K562 (cell line): ENCODE results near the gene DTL. TPM values are rescaled to one million over a fixed set of nuclear protein-coding genes. Genes with fewer than 3 reads are reported as not detected.

ENCODE experiments used
- ATF1 ChIP-seq, 2 experiments: fragments of 450-650 bp in 1 of 2; IDR thresholded peaks; 2 replicates each; pipeline ENCODE4 v1.6.1; 2016; ENCODE audit warnings: missing compliant biosample characterization in 1 of 2, missing genetic modification characterization in 1 of 2
- ATF3 ChIP-seq, 2 experiments: fragments of 450-650 bp in 1 of 2; sonication (generic) in 1 of 2; formaldehyde crosslinking in 1 of 2; IDR thresholded peaks in 1 of 2; conservative IDR thresholded peaks in 1 of 2; 2 replicates each; pipeline versions ENCODE4 v1.6.1 to v1.8.1; 2016 to 2023; ENCODE audit warnings: mild to moderate bottlenecking in 2 of 2, moderate library complexity in 2 of 2, inconsistent platforms in 1 of 2, missing genetic modification reagents in 1 of 2
- BHLHE40 ChIP-seq: IDR thresholded peaks from 2 replicates; pipeline ENCODE4 v1.6.1; 2011; ENCODE audit warnings: low read length, improper control_type of control experiment
- CREM ChIP-seq: IDR thresholded peaks from 2 replicates; pipeline ENCODE4 v1.6.1; 2014; ENCODE audit warnings: antibody characterized with exemption, low read depth
- CXXC5 ChIP-seq: fragments of 250-450 bp; sonication (Bioruptor Pico); IDR thresholded peaks from 2 replicates; pipeline ENCODE4 v1.8.0; 2022; ENCODE audit warnings: inconsistent platforms, mild to moderate bottlenecking, moderate library complexity
- EP300 ChIP-seq: IDR thresholded peaks from 2 replicates; pipeline ENCODE4 v1.6.1; 2012; ENCODE audit warnings: low read length, improper control_type of control experiment
- FOXM1 ChIP-seq, 2 experiments: fragments of 450-650 bp in 1 of 2; sonication (generic) in 1 of 2; formaldehyde crosslinking in 1 of 2; IDR thresholded peaks; 2 replicates each; pipeline versions ENCODE4 v1.6.1 to v1.9.0; 2017 to 2022; ENCODE audit warnings: low read depth in 2 of 2, mild to moderate bottlenecking in 2 of 2, missing genetic modification reagents in 1 of 2, moderate library complexity in 1 of 2
- GATAD2A ChIP-seq: fragments of 450-650 bp; IDR thresholded peaks from 2 replicates; pipeline ENCODE4 v1.6.1; 2017
- HOXB6 ChIP-seq: fragments of 250-450 bp; sonication (Bioruptor Pico); IDR thresholded peaks from 2 replicates; pipeline ENCODE4 v1.5.1; 2022; ENCODE audit warnings: mild to moderate bottlenecking, borderline replicate concordance
- KLF1 ChIP-seq: fragments of 450-650 bp; IDR thresholded peaks from 2 replicates; pipeline ENCODE4 v1.6.1; 2016; ENCODE audit warnings: missing genetic modification characterization, missing compliant biosample characterization
- MAFF ChIP-seq: IDR thresholded peaks from 2 replicates; pipeline ENCODE4 v1.6.1; 2012; ENCODE audit warnings: low read length, improper control_type of control experiment
- MYNN ChIP-seq, 2 experiments: sonication (generic); formaldehyde crosslinking in 1 of 2; IDR thresholded peaks; 2 replicates each; pipeline versions ENCODE4 v1.5.0 to v1.6.1; 2016 to 2020; ENCODE audit warnings: antibody characterized with exemption in 1 of 2, missing genetic modification reagents in 1 of 2
- NFIC ChIP-seq: fragments of 450-650 bp; IDR thresholded peaks from 2 replicates; pipeline ENCODE4 v1.6.1; 2017; ENCODE audit warnings: mild to moderate bottlenecking, inconsistent platforms
- PML ChIP-seq: IDR thresholded peaks from 2 replicates; pipeline ENCODE4 v1.6.1; 2012; ENCODE audit warnings: low read length, inconsistent platforms
- PRMT5 ChIP-seq: sonication (generic); formaldehyde crosslinking; IDR thresholded peaks from 2 replicates; pipeline ENCODE4 v1.5.0; 2020; ENCODE audit warnings: missing genetic modification reagents
- RB1 ChIP-seq: fragments of 450-650 bp; IDR thresholded peaks from 2 replicates; pipeline ENCODE4 v1.6.1; 2017; ENCODE audit warnings: low read depth, mild to moderate bottlenecking
- ZNF239 ChIP-seq: fragments of 250-450 bp; sonication (Bioruptor Pico); IDR thresholded peaks from 2 replicates; pipeline ENCODE4 v1.4.0; 2020; ENCODE audit warnings: mild to moderate bottlenecking
- polyA plus RNA-seq, 8 experiments: library from polyadenylated mRNA; depleted of rRNA in 4 of 8; stranded (reverse) in 5 of 8; unstranded in 3 of 8; fragments of >200 nt; fragmentation: Nextera tagmentation in 2 of 8; fragmentation: Illumina TruSeq in 1 of 8; extraction: Ambion mirVana in 2 of 8; extraction: Trizol in 1 of 8; gene quantifications; 2 replicates each; pipeline versions ENCODE4 v1.2.1 to v1.2.3, GENCODE V29; 2011 to 2014; ENCODE audit warnings: inconsistent platforms in 1 of 8, missing spikeins in 1 of 8
- total RNA-seq, 7 experiments: library from RNA; depleted of rRNA in 6 of 7; stranded (reverse); fragments of >200 nt in 6 of 7; fragmentation: Illumina TruSeq in 2 of 7; extraction: Trizol in 2 of 7; gene quantifications; 2 replicates each; pipeline versions ENCODE4 v1.2.1 to v1.2.3, GENCODE V29; 2011 to 2021; ENCODE audit warnings: low replicate concordance in 1 of 7
- TF ChIP-seq, protein P1 (sequence below): IDR thresholded peaks from 3 replicates; pipeline ENCODE4 v1.6.1; 2011; ENCODE audit warnings: borderline replicate concordance, mild to moderate bottlenecking, moderate library complexity; ENCODE audit not compliant: insufficient read length; ENCODE audit errors: extremely low read depth
- TF ChIP-seq, protein P2 (sequence below): fragments of 250-450 bp; sonication (Bioruptor Pico); IDR thresholded peaks from 2 replicates; pipeline ENCODE4 v1.5.0; 2021
- TF ChIP-seq, protein P3 (sequence below): sonication (generic); formaldehyde crosslinking; IDR thresholded peaks from 2 replicates; pipeline ENCODE4 v1.8.0; 2022; ENCODE audit warnings: missing genetic modification reagents, mild to moderate bottlenecking, borderline replicate concordance

Gene DTL
- total and polyA plus RNA-seq, 9 of the 15 experiments (the other 6 are each of a cell fraction or from before 2014, with no cell fraction given): 38.3 to 81.0 (median 63.2) TPM

GRCh38 chr1:212012034-212012740, 23.4 kb upstream of the DTL start (continued):
- TF ChIP-seq, protein P1, sequence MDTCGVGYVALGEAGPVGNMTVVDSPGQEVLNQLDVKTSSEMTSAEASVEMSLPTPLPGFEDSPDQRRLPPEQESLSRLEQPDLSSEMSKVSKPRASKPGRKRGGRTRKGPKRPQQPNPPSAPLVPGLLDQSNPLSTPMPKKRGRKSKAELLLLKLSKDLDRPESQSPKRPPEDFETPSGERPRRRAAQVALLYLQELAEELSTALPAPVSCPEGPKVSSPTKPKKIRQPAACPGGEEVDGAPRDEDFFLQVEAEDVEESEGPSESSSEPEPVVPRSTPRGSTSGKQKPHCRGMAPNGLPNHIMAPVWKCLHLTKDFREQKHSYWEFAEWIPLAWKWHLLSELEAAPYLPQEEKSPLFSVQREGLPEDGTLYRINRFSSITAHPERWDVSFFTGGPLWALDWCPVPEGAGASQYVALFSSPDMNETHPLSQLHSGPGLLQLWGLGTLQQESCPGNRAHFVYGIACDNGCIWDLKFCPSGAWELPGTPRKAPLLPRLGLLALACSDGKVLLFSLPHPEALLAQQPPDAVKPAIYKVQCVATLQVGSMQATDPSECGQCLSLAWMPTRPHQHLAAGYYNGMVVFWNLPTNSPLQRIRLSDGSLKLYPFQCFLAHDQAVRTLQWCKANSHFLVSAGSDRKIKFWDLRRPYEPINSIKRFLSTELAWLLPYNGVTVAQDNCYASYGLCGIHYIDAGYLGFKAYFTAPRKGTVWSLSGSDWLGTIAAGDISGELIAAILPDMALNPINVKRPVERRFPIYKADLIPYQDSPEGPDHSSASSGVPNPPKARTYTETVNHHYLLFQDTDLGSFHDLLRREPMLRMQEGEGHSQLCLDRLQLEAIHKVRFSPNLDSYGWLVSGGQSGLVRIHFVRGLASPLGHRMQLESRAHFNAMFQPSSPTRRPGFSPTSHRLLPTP: no peak
- TF ChIP-seq MYNN (IDR thresholded peaks at IDR 0.05) (peak; percentile 53; the same call in 1 of the 2 replicates), MYNN (CRISPR knock-in tag; IDR thresholded peaks at IDR 0.05) (no peak), ATF3 (IDR thresholded peaks at IDR 0.05) (no peak), ATF3 (CRISPR knock-in tag; conservative IDR thresholded peaks at IDR 0.05) (0 out of 2 replicates have a peak, but pooled peaks have one; percentile 42), KLF1 (tag) (no peak), BHLHE40 (peak; percentile 25; the same call in 1 of the 2 replicates), CXXC5 (CRISPR knock-in tag) (no peak), ATF1 (CRISPR knock-in tag; IDR thresholded peaks at IDR 0.05) (no peak), ATF1 (tag; IDR thresholded peaks at IDR 0.05) (no peak; the same call in 1 of the 2 replicates), RB1 (peak; percentile 49; the same call in 1 of the 2 replicates), PRMT5 (CRISPR knock-in tag) (no peak), NFIC (no peak), PML (0 out of 2 replicates have a peak, but pooled peaks have one; percentile 26), EP300 (0 out of 2 replicates have a peak, but pooled peaks have one; percentile 16), HOXB6 (CRISPR knock-in tag) (no peak), MAFF (no peak), CREM (peak; percentile 64), GATAD2A (no peak), FOXM1 (IDR thresholded peaks at IDR 0.05; ENCODE audit: low read depth) (no peak), FOXM1 (CRISPR knock-in tag; IDR thresholded peaks at IDR 0.05; ENCODE audit: low read depth) (no peak), ZNF239 (no peak)
- TF ChIP-seq, protein P2, sequence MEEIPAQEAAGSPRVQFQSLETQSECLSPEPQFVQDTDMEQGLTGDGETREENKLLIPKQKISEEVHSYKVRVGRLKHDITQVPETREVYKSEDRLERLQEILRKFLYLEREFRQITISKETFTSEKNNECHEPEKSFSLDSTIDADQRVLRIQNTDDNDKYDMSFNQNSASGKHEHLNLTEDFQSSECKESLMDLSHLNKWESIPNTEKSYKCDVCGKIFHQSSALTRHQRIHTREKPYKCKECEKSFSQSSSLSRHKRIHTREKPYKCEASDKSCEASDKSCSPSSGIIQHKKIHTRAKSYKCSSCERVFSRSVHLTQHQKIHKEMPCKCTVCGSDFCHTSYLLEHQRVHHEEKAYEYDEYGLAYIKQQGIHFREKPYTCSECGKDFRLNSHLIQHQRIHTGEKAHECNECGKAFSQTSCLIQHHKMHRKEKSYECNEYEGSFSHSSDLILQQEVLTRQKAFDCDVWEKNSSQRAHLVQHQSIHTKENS (CRISPR knock-in tag): no peak
- TF ChIP-seq, protein P3, sequence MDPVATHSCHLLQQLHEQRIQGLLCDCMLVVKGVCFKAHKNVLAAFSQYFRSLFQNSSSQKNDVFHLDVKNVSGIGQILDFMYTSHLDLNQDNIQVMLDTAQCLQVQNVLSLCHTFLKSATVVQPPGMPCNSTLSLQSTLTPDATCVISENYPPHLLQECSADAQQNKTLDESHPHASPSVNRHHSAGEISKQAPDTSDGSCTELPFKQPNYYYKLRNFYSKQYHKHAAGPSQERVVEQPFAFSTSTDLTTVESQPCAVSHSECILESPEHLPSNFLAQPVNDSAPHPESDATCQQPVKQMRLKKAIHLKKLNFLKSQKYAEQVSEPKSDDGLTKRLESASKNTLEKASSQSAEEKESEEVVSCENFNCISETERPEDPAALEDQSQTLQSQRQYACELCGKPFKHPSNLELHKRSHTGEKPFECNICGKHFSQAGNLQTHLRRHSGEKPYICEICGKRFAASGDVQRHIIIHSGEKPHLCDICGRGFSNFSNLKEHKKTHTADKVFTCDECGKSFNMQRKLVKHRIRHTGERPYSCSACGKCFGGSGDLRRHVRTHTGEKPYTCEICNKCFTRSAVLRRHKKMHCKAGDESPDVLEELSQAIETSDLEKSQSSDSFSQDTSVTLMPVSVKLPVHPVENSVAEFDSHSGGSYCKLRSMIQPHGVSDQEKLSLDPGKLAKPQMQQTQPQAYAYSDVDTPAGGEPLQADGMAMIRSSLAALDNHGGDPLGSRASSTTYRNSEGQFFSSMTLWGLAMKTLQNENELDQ: no peak
